Islet of Langerhans (tissue), 1 donor: ENCODE measurements around the gene FGF2.
"Not testable (repeated sequence)": the region's sequence is repeated elsewhere in the genome, so short reads cannot be mapped to it uniquely, and the experiment has no call there.

ENCODE experiments used
- FAIRE-seq: peaks from one replicate; lab custom pipeline; 2011; peaks lifted over from hg19 to GRCh38; lab: Jason Lieb, UNC

Gene FGF2

GRCh38 chr4:122826553-122827257 lies at the start of gene FGF2:
FGF2 (plus strand) TSS chr4:122826831; CDS start chr4:122827175, 344 bp downstream.
- no peak for FAIRE-seq

- no peak for FAIRE-seq
These were observed 49.7 kb upstream of the FGF2 start for GRCh38 chr4:122776916-122777315.

- no peak for FAIRE-seq
These were observed 48.6 kb upstream of the FGF2 start for GRCh38 chr4:122777846-122778673.

GRCh38 chr4:122781486-122781885 lies 45.1 kb upstream of the FGF2 start:
- no peak for FAIRE-seq

DNA sequence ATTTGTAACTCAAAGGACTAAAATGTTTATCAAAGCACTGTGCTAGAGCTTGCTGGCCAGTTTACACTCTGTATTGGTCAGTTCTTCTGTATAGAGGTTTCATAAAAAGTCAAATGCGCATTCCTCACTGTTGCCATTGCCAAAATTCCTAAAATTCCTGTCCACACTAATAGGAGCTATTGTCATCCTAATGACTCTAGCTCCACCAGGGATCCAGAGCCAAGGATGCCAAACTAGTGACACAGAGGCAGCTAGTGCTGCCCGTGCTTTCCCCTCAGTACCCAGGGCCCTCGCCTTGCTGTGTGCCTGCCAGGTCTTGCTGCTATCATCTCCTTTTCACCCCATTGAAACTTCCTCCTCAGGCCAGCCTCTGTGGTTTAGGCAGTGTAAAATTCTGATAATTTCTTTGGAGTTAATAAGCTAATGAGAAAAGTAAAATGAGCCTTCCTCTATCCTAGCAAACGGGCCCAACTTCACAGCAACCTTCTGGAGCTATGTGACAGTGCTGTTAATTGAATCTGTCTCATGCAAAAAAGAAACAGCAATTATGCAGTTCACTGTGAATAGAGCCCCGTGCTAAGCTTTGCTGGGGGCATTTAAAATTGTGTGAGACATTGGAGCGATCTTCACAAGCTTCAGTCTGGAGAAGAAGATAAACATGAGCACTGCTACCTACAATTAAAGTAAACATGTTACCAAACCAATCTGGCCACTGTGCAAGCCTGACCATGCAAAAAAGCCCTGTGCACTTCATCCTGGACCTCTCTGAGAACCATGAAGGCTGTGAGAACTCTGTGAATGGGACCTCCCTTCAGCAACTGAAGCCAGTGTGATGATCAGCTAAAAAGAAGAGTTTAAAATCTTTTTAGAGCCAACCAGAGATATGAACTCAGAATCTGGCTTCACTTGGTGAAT lies 43.1 kb upstream of the FGF2 start:
- FAIRE-seq, result no peak

GRCh38 chr4:122784261-122784660 lies 42.4 kb upstream of the FGF2 start:
- no peak for FAIRE-seq

DNA sequence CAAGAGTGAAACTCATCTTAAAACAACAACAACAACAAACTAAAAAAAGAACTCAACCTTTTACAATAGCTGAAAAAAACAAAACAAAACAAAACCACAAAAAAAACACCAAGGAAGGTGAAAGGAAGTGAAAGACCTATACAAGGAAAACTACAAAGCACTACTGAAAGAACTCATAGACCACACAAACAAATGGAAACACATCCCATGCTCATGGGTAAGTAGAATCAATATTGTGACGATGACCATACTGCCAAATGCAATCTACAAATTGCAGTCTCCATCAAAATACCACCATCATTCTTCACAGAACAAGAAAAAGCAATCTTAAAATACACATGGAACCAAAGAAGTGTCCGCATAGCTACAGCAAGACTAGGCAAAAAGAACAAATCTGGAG lies 41.5 kb upstream of the FGF2 start:
- no peak for FAIRE-seq

DNA sequence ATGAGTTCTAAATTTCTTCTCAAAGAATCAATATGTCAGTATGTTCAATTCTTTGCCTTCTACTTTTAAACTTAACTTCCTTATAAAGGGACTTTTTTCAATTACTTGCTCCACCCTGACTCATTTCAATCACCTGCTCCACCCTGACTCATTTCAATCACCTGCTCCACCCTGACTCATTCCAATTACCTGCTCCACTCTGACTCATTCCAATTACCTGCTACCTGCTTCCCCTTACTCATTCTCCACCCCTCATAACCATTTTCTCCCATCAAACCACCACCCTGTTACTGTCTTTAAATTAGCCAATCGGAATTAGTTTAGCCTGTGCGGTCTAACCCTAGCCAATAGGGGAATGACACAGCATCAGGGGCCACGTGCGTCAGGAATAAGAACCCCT lies 40.3 kb upstream of the FGF2 start:
- FAIRE-seq, result not testable (repeated sequence)

GRCh38 chr4:122786920-122787319 lies 39.7 kb upstream of the FGF2 start:
- not testable (repeated sequence) for FAIRE-seq

- no peak for FAIRE-seq
These were observed 38.7 kb upstream of the FGF2 start for GRCh38 chr4:122787940-122788339.

GRCh38 chr4:122788935-122789334 lies 37.7 kb upstream of the FGF2 start:
- no peak for FAIRE-seq

DNA sequence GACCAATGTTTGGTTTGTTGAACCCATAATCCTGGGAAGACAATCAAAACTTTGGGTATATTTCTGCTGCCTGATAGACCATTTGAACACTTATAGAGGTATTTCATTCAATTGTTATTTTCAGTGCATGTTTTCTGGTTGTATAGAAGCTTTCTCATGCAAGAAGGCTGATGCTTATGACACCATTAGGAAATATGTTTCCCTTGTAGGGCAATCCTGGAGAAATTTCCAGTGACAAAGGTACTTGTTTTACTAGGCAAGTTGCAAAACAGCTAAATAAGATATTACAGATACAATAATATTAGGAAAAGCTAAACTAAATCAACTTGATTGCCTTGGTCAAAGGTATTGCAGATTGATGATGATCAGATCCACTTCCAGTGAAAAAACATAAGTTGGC lies 32.8 kb upstream of the FGF2 start:
- no peak for FAIRE-seq

GRCh38 chr4:122796801-122797404 lies 29.7 kb upstream of the FGF2 start:
- FAIRE-seq, result no peak

DNA sequence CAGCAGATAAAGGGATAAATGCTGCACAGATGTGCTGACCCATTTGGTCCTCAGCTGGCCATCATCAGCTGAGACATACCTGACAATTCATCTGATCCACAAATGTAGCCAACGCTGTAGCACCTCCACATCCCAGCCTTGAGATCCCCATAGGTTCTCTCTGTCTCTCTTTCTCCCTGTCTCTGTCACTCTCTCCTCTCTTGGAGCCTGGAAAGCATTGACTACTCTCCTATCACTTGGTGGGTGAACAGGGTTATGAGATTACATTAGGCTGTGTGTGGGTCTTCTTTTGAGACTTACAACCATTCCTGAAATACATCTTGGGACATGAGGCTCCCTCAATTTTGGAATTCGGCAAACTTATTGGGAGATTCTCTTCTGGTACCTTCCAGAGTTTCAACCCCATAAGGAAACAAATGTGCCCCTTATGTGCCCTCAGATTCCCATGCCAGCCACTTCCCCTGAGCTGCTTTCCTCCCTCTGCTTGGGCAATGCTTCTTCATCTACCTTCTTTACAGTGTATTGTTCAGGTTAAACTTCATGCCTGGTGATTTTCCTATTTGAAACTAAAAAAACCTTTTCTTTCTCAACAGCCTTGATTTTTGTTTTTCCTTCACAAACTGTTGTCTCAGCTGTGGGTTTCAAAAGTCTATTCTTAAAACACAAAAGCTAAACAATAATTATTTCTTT lies 29.1 kb upstream of the FGF2 start:
- no peak for FAIRE-seq

GRCh38 chr4:122798101-122798500 lies 28.5 kb upstream of the FGF2 start:
- no peak for FAIRE-seq

DNA sequence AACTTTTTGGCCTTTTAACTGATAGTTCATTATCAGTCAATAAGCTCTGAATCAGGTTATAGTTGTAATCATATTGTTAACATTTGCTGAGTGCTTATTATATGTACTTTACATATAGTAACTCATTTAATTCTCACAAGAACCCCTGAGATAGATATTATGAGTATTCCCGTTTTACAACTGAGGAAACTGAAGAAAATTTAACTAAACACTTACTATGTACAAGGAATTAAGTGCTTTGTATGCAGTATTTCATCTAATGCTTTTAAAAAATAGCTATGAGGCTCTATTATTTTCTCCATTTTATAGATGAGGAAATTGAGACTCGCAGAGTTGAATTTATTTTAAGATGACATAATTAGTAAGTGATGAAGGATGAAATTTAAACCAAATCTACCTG lies 27.7 kb upstream of the FGF2 start:
- FAIRE-seq, result no peak

- FAIRE-seq, result no peak
These were observed 22.8 kb upstream of the FGF2 start for GRCh38 chr4:122803788-122804208.

DNA sequence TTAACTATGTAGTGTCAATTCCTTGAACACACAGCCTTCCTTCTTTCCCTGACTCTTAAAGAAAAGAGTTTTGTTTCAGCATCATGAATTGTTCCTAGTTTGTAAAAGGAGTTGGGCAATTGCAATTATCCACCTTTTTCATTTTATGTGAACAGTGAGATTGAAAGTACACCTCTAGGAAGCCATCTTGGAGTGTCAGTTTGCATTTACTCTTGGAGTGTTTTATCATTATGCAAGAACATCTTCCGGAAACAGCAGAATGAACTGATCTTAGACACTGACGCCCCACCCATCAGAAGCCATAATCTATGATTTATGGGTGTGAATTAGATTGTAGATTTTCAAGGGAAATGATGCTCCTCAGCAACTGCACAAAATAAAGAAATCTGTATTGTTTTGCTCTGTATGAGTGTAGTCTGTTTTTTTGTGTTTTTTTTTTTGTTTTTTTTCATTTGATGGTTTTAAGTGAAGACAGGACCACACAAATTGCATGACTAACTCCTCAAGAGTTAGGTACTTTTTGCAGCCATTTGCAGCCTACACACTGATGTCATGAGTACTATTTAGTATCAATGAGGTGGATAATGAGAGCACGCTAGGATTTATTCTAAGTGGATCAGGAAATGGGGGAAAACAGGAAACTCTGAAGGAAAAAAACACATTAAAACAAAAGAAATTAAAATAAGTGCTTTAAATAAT lies 19.5 kb upstream of the FGF2 start:
- no peak for FAIRE-seq

DNA sequence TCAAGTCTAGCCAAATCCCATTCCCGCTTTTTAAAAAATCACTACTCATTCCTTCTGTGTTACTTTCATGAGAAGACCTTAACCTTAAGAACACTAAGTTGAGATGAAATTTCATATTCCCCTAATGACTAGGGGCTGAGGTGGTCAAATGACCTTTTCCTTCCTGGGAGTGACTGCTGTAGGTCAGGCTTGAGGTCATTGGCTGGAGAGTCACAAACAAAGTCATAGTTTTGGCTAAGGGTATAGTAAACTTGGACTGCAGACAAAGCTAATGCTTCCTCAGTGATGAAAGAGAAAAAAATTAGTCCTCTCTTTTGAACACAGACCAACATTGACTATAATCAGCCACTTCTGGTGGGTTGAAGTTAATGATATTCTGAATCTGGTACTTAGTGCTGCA lies 16.0 kb upstream of the FGF2 start:
- FAIRE-seq, result no peak

GRCh38 chr4:122811781-122812180 lies 14.8 kb upstream of the FGF2 start:
- FAIRE-seq, result not testable (repeated sequence)

DNA sequence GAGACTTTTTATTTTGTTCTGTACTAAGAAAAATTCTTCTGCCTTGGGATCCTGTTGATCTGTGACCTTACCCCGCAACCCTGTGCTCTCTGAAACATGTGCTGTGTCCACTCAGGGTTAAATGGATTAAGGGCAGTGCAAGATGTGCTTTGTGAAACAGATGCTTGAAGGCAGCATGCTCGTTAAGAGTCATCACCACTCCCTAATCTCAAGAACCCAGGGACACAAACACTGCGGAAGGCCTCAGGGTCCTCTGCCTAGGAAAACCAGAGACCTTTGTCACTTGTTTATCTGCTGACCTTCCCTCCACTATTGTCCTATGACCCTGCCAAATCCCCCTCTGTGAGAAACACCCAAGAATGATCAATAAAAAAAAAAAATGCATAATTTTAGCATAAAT lies 13.8 kb upstream of the FGF2 start:
- FAIRE-seq, result not testable (repeated sequence)
